Testis (tissue), 3 donors: ENCODE results near the gene NEK7. TPM values are rescaled to one million over a fixed set of nuclear protein-coding genes. Genes with fewer than 3 reads are reported as not detected.

Experiments
- DNase-seq: peaks from one replicate; pipeline ENCODE4 v3.0.0-alpha.2; 2019
- H3K27ac ChIP-seq, 2 donors: fragments of 200-600 bp; sonication (generic); one replicate each; pipeline ENCODE4 v1.5.1; 2019
- H3K27me3 ChIP-seq: fragments of 200-600 bp; sonication (generic); one replicate; pipeline ENCODE4 v1.5.1; 2019
- H3K36me3 ChIP-seq: fragments of 200-600 bp; sonication (generic); one replicate; pipeline ENCODE4 v1.5.1; 2017; ENCODE audit warnings: low read depth; ENCODE audit errors: missing control alignments
- H3K4me1 ChIP-seq: fragments of 200-600 bp; sonication (generic); one replicate; pipeline ENCODE4 v1.5.1; 2019
- H3K4me3 ChIP-seq, 2 donors: fragments of 200-600 bp; sonication (generic); one replicate each; pipeline ENCODE4 v1.5.1; 2017 to 2019
- H3K9me3 ChIP-seq: fragments of 200-600 bp; sonication (generic); one replicate; pipeline ENCODE4 v1.5.1; 2017
- POLR2A ChIP-seq: fragments of 450-650 bp; IDR thresholded peaks from one replicate; pipeline ENCODE4 v1.6.1; 2017; ENCODE audit warnings: antibody characterized with exemption, mild to moderate bottlenecking, moderate library complexity
- WGBS, 2 donors: methylation state at CpG; one replicate each; pipeline ENCODE4 v1.1.5; 2018; 5-methylcytosine and 5-hydroxymethylcytosine counted together
- intact Hi-C: fragments of 100-400 bp; cut with DNase I; formaldehyde crosslinking; loops from one replicate; pipeline ENCODE4 v1.15.1; 2023; ENCODE audit warnings: low total_unique reads
- polyA plus RNA-seq: library from polyadenylated mRNA; stranded (reverse); fragments of 350-450 nt; fragmentation: Illumina TruSeq; extraction: RNeasy Lipid Tissue Mini Kit (QIAGEN cat#74804); gene quantifications from one replicate; pipeline ENCODE4 v1.2.3, GENCODE V29; 2014; ENCODE audit warnings: low read depth, low replicate concordance; ENCODE audit not compliant: insufficient read depth
- total RNA-seq, 2 donors: library from RNA; depleted of rRNA; stranded (reverse); fragments of >200 nt; gene quantifications; one replicate each; pipeline ENCODE4 v1.2.3, GENCODE V29; 2016
- TF ChIP-seq, protein P1 (sequence below), 3 experiments: fragments of 450-650 bp in 2 of 3; fragments of 200-600 bp in 1 of 3; sonication (generic) in 1 of 3; IDR thresholded peaks; one replicate each; pipeline ENCODE4 v1.5.1; 2016 to 2019; ENCODE audit warnings: antibody characterized with exemption in 3 of 3, mild to moderate bottlenecking in 2 of 3, moderate library complexity in 1 of 3

NEK7 gene
- total and polyA plus RNA-seq, 3 donors from 2014 or later = 22.1 to 59.3 (median 59.1) TPM

GRCh38 chr1:198165927-198166647 lies 9.3 kb downstream of the NEK7 start:
- DNase-seq = no peak
- Histone ChIP-seq H3K4me3 (no peak overlapping the region), H3K27me3 (no peaks in the 10 kb centered on the region), H3K27ac (no peak overlapping the region), H3K36me3 (no peaks in the 10 kb centered on the region), H3K9me3 (no peaks in the 10 kb centered on the region), H3K4me1 (peaks cover 30% of the 10 kb centered on the region)
- intact Hi-C loops = no loop called here
- 69 to 80% methylated on average over 5 of the region's 5 CpGs for WGBS, 2 donors
- TF ChIP-seq POLR2A = no peak

- H3K36me3 ChIP-seq = no peaks in the 10 kb centered on the region
- DNase-seq = no peak
- H3K4me1 ChIP-seq = peaks cover 30% of the 10 kb centered on the region
- no peaks in the 10 kb centered on the region for H3K27me3 ChIP-seq
- H3K4me3 ChIP-seq = no peak overlapping the region
- no peak overlapping the region for H3K27ac ChIP-seq
- no peaks in the 10 kb centered on the region for H3K9me3 ChIP-seq
- intact Hi-C loops = no loop called here
- no peak for TF ChIP-seq POLR2A
- TF ChIP-seq, protein P1, sequence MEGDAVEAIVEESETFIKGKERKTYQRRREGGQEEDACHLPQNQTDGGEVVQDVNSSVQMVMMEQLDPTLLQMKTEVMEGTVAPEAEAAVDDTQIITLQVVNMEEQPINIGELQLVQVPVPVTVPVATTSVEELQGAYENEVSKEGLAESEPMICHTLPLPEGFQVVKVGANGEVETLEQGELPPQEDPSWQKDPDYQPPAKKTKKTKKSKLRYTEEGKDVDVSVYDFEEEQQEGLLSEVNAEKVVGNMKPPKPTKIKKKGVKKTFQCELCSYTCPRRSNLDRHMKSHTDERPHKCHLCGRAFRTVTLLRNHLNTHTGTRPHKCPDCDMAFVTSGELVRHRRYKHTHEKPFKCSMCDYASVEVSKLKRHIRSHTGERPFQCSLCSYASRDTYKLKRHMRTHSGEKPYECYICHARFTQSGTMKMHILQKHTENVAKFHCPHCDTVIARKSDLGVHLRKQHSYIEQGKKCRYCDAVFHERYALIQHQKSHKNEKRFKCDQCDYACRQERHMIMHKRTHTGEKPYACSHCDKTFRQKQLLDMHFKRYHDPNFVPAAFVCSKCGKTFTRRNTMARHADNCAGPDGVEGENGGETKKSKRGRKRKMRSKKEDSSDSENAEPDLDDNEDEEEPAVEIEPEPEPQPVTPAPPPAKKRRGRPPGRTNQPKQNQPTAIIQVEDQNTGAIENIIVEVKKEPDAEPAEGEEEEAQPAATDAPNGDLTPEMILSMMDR (IDR thresholded peaks at IDR 0.05) = no peak
- WGBS, 2 donors = 77 to 89% methylated on average over 2 of the region's 2 CpGs
Observed at GRCh38 chr1:198166900-198167299, 10.1 kb downstream of the NEK7 start.

DNA sequence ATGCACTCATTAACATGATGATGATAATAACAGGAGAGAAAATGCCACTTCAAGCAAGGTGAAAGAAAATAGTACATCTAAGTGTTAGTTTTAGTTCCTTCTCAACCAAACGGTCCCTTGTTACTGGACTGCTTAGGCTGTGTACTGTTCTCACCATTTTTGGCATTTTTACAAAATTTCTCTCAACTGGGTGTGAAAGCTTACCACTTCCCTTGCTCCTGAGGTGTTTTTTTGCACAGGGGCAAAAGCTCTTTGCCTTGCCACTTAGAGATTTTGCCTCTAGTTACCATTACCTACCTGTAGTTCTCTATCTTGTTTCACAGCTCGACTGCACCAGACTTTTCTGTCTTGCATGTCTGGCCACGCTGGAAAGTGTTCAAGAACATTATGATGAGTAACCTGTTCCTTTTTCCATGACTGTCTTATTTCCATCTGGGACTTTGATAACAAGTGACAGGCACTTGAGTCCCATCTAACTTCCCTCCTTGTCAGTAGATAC lies 10.7 kb downstream of the NEK7 start:
- intact Hi-C loops = no loop called here
- TF ChIP-seq, protein P1 (IDR thresholded peaks at IDR 0.05) = no peak
- TF ChIP-seq POLR2A = no peak
- no peak overlapping the region for H3K27ac ChIP-seq
- H3K27me3 ChIP-seq = no peaks in the 10 kb centered on the region
- H3K4me3 ChIP-seq = no peak overlapping the region
- no peaks in the 10 kb centered on the region for H3K9me3 ChIP-seq
- no peak for DNase-seq
- 53 to 56% methylated on average over 3 of the region's 3 CpGs for WGBS, 2 donors
- peaks cover 30% of the 10 kb centered on the region for H3K4me1 ChIP-seq
- no peaks in the 10 kb centered on the region for H3K36me3 ChIP-seq

- peaks cover 30% of the 10 kb centered on the region for H3K4me1 ChIP-seq
- no peaks in the 10 kb centered on the region for H3K9me3 ChIP-seq
- no peak for DNase-seq
- 52 to 72% methylated on average over 3 of the region's 3 CpGs for WGBS, 2 donors
- no peak overlapping the region for H3K4me3 ChIP-seq
- H3K27me3 ChIP-seq = no peaks in the 10 kb centered on the region
- intact Hi-C loops = no loop called here
- TF ChIP-seq, protein P1 (IDR thresholded peaks at IDR 0.05) = no peak
- TF ChIP-seq POLR2A = no peak
- H3K27ac ChIP-seq = no peak overlapping the region
- H3K36me3 ChIP-seq = no peaks in the 10 kb centered on the region
Observed at GRCh38 chr1:198168227-198168626, 11.4 kb downstream of the NEK7 start.

DNA sequence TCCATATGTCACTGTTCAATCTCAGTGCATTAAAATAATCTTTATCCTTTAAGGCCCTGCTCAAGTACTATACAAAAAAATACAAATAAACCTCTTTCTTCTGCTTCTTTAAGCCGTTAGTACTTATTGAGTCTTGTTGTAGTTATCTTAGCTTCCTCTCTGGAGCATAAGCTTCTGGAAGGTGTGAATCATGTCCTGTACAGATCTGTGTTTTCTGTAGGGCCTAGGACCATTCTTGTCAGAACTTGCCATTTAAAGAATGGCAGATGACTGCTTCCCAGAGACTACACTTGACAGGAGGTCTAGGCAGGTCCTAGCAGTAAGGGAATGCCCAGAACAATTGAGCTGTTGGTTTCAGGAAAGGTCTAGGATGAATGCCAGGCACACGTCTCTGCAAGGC lies 12.9 kb downstream of the NEK7 start:
- 66 to 88% methylated on average over 2 of the region's 2 CpGs for WGBS, 2 donors
- Histone ChIP-seq H3K27ac (no peak overlapping the region), H3K9me3 (no peaks in the 10 kb centered on the region), H3K27me3 (no peaks in the 10 kb centered on the region), H3K36me3 (no peaks in the 10 kb centered on the region), H3K4me1 (peaks cover 30% of the 10 kb centered on the region), H3K4me3 (no peak overlapping the region)
- no peak for TF ChIP-seq POLR2A
- TF ChIP-seq, protein P1 (IDR thresholded peaks at IDR 0.05) = no peak
- DNase-seq = no peak
- intact Hi-C loops = no loop called here
